Measurements from ENCODE around the gene GLIS1.

- TF ChIP-seq CTCF (IDR thresholded peaks at IDR 0.05), result no peak
- TF ChIP-seq POLR2AphosphoS5 (IDR thresholded peaks at IDR 0.05), result no peak
- TF ChIP-seq POLR2A (IDR thresholded peaks at IDR 0.05), result no peak
- TF ChIP-seq EP300 (IDR thresholded peaks at IDR 0.05), result no peak
Measured at GRCh38 chr1:53481456-53481855, 257.5 kb downstream of the GLIS1 start.

Data from stomach (tissue), 4 donors.